HepG2 (cell line): ENCODE results near the gene CDC6. TPM values are rescaled to one million over a fixed set of nuclear protein-coding genes. Genes with fewer than 3 reads are reported as not detected.
A peak's percentile ranks its signal among the peaks of the same experiment; 100 is the strongest.

ENCODE experiments used
- ATAC-seq: fragments of 200-7000 bp; cut with Tn5 transposase; 3 replicates; pipeline ENCODE4 v1.9.1; 2020; ENCODE audit warnings: mild to moderate bottlenecking, moderate library complexity
- BruUV-seq: library from RNA; stranded (reverse); fragments of 400-500 nt; replicated peaks from 2 replicates; lab custom pipeline; 2021; lab: Mats Ljungman, UMichigan
- CTCF ChIA-PET: fragments of 300-600 bp; formaldehyde crosslinking; extraction: SDS; loops from one replicate; lab custom pipeline; 2021; ENCODE audit warnings: low total read pairs, inconsistent platforms, low intra/inter-chr PET ratio; lab: Yijun Ruan, JAX
- POLR2A ChIA-PET: fragments of 350-600 bp; sonication (Branson Sonifier 250); formaldehyde crosslinking; loops from one replicate; lab custom pipeline; 2020; ENCODE audit warnings: antibody characterized with exemption, inconsistent platforms; lab: Yijun Ruan, JAX
- DNase-seq: peaks from one replicate; pipeline ENCODE4 v3.0.0-alpha.2; 2015; ENCODE audit warnings: low spot score
- FAIRE-seq: peaks from 3 replicates; lab custom pipeline; 2011; peaks lifted over from hg19 to GRCh38; lab: Jason Lieb, UNC
- H2AFZ ChIP-seq: one replicate; pipeline ENCODE4 v1.6.1; 2011; ENCODE audit warnings: low read length, inconsistent platforms
- H3K27ac ChIP-seq: fragments of 300-600 bp; 3 replicates; pipeline ENCODE4 v1.8.0; 2011; ENCODE audit warnings: mixed run types, mild to moderate bottlenecking, mixed read lengths, low read length, inconsistent platforms; ENCODE audit not compliant: insufficient read depth; ENCODE audit errors: extremely low read length
- H3K27me3 ChIP-seq, 2 experiments: fragments of 200-600 bp in 1 of 2; 2 replicates in 1 of 2; 3 replicates in 1 of 2; pipeline versions ENCODE4 v1.6.0 to v1.8.0; 2011; ENCODE audit warnings: low read length in 2 of 2, mild to moderate bottlenecking in 2 of 2, moderate library complexity in 2 of 2, inconsistent platforms in 1 of 2; ENCODE audit not compliant: insufficient read depth in 2 of 2, control insufficient read depth in 1 of 2
- H3K36me3 ChIP-seq, 2 experiments: fragments of 200-600 bp in 1 of 2; replicated peaks in 1 of 2; 2 replicates in 1 of 2; 3 replicates in 1 of 2; pipeline versions ENCODE4 v1.5.1 to v1.8.0; 2011; ENCODE audit warnings: low read length in 2 of 2, inconsistent platforms in 1 of 2; ENCODE audit not compliant: insufficient read depth in 2 of 2, control insufficient read depth in 1 of 2
- H3K4me1 ChIP-seq: 2 replicates; pipeline ENCODE4 v1.5.1; 2012; ENCODE audit warnings: low read length, inconsistent platforms; ENCODE audit not compliant: insufficient read depth
- H3K4me2 ChIP-seq: 2 replicates; pipeline ENCODE4 v1.6.0; 2011; ENCODE audit warnings: low read depth, low read length, inconsistent platforms
- H3K4me3 ChIP-seq, 3 experiments: fragments of 200-600 bp in 1 of 3; sonication (generic), shearing (Covaris generic) in 1 of 3; replicated peaks in 1 of 3; 2 replicates each; pipeline ENCODE4 v1.5.1; 2011 to 2016; ENCODE audit warnings: low read length in 3 of 3, inconsistent platforms in 2 of 3, low read depth in 2 of 3, mild to moderate bottlenecking in 2 of 3, control low read depth in 1 of 3, mixed read lengths in 1 of 3; ENCODE audit not compliant: insufficient read depth in 1 of 3
- H3K79me2 ChIP-seq: one replicate; pipeline ENCODE4 v1.6.1; 2011; ENCODE audit warnings: low read length, inconsistent platforms; ENCODE audit not compliant: insufficient read depth
- H3K9ac ChIP-seq: 2 replicates; pipeline ENCODE4 v1.6.0; 2011; ENCODE audit warnings: mild to moderate bottlenecking, low read depth, low read length, inconsistent platforms; ENCODE audit not compliant: insufficient read depth
- H3K9me3 ChIP-seq: 2 replicates; pipeline ENCODE4 v1.5.1; 2012; ENCODE audit warnings: mild to moderate bottlenecking, low read length
- H4K20me1 ChIP-seq: 2 replicates; pipeline ENCODE4 v1.6.0; 2011; ENCODE audit warnings: inconsistent platforms, mild to moderate bottlenecking, low read length, moderate library complexity; ENCODE audit not compliant: insufficient read depth
- ARID4A ChIP-seq: sonication (generic); formaldehyde crosslinking; IDR thresholded peaks from 2 replicates; pipeline ENCODE4 v1.5.0; 2020; ENCODE audit warnings: mild to moderate bottlenecking, missing genetic modification reagents, borderline replicate concordance
- ETV5 ChIP-seq: IDR thresholded peaks from 2 replicates; pipeline ENCODE4 v1.6.1; 2018; ENCODE audit warnings: missing biosample characterization, missing genetic modification reagents, inconsistent platforms, borderline replicate concordance
- GABPA ChIP-seq, 2 experiments: IDR thresholded peaks; 2 replicates each; pipeline ENCODE4 v1.6.1; 2011 to 2016; ENCODE audit warnings: low read depth in 2 of 2, low read length in 1 of 2, missing biosample characterization in 1 of 2, missing genetic modification characterization in 1 of 2
- GABPB1 ChIP-seq: IDR thresholded peaks from 2 replicates; pipeline ENCODE4 v1.6.1; 2016; ENCODE audit warnings: mild to moderate bottlenecking, missing genetic modification reagents, moderate library complexity, missing compliant biosample characterization
- KDM5B ChIP-seq: sonication (generic); formaldehyde crosslinking; IDR thresholded peaks from 2 replicates; pipeline ENCODE4 v1.4.0; 2020; ENCODE audit warnings: missing genetic modification reagents, mild to moderate bottlenecking, borderline replicate concordance
- PATZ1 ChIP-seq: sonication (generic); formaldehyde crosslinking; IDR thresholded peaks from 2 replicates; pipeline ENCODE4 v1.4.0; 2020; ENCODE audit warnings: missing genetic modification reagents
- RARA ChIP-seq: IDR thresholded peaks from 2 replicates; pipeline ENCODE4 v1.6.1; 2016; ENCODE audit warnings: missing genetic modification reagents, missing compliant biosample characterization
- ZBTB34 ChIP-seq: sonication (generic); formaldehyde crosslinking; IDR thresholded peaks from 2 replicates; pipeline ENCODE4 v1.8.0; 2022; ENCODE audit warnings: mild to moderate bottlenecking, missing genetic modification reagents
- ZFP91 ChIP-seq: sonication (generic); formaldehyde crosslinking; IDR thresholded peaks from 2 replicates; pipeline ENCODE4 v1.9.0; 2022; ENCODE audit warnings: missing genetic modification reagents, mild to moderate bottlenecking, borderline replicate concordance
- ZNF510 ChIP-seq: sonication (generic); formaldehyde crosslinking; IDR thresholded peaks from 2 replicates; pipeline ENCODE4 v1.4.0; 2020; ENCODE audit warnings: low read depth, mild to moderate bottlenecking, missing genetic modification reagents
- ZNF652 ChIP-seq: IDR thresholded peaks from 2 replicates; pipeline ENCODE4 v1.6.1; 2016; ENCODE audit warnings: low read depth, borderline replicate concordance
- WGBS: methylation state at CpG from one replicate; pipeline ENCODE4 v1.1.6; 2017; ENCODE audit warnings: low lambda C conversion rate; 5-methylcytosine and 5-hydroxymethylcytosine counted together
- in situ Hi-C: cut with HindIII; loops from 2 replicates; pipeline ENCODE4 v1.10.0; 2017; ENCODE audit warnings: low pct_unique_long_range_greater_than_20kb; ENCODE audit not compliant: extremely low pct_ligation_motif_present
- intact Hi-C: fragments of 100-400 bp; cut with micrococcal nuclease; formaldehyde crosslinking; loops from one replicate; pipeline ENCODE4 v1.10.0; 2022; ENCODE audit not compliant: unreplicated experiment
- polyA plus RNA-seq, 8 experiments: library from polyadenylated mRNA; depleted of rRNA in 3 of 8; stranded (reverse) in 7 of 8; unstranded in 1 of 8; fragments of >200 nt; fragmentation: Illumina TruSeq in 4 of 8; extraction: Trizol in 4 of 8; gene quantifications; 2 replicates each; pipeline versions ENCODE4 v1.2.1 to v1.2.3, GENCODE V29; 2011 to 2016; ENCODE audit warnings: low read depth in 4 of 8, missing spikeins in 1 of 8, mixed read lengths in 1 of 8; ENCODE audit not compliant: insufficient read depth in 1 of 8
- total RNA-seq, 5 experiments: library from RNA; depleted of rRNA; stranded (reverse); fragments of >200 nt; fragmentation: Illumina TruSeq; extraction: Trizol; gene quantifications; 2 replicates each; pipeline ENCODE4 v1.2.3, GENCODE V29; 2016; ENCODE audit warnings: low read depth in 1 of 5

The CDC6 gene
- total and polyA plus RNA-seq, 2 of the 13 experiments (the other 11 are each of a cell fraction or from before 2014, with no cell fraction given) = 17.4 to 114 TPM

- in situ Hi-C loops (no loop called here), intact Hi-C loops (no loop called here)
- ChIA-PET POLR2A (no interaction called here), CTCF (no interaction called here)
- Histone ChIP-seq H3K9ac (no peak overlapping the region), H3K4me2 (peak overlapping the region; percentile 33; the same call in 1 of the 2 replicates), H3K9me3 (no peaks in the 10 kb centered on the region), H3K4me3 (no peak overlapping the region), H3K36me3 (peaks cover 25 to 34% of the 10 kb centered on the region in 2 experiments), H3K4me1 (peaks cover 76% of the 10 kb centered on the region), H3K27me3 (no peaks in the 10 kb centered on the region), H4K20me1 (peaks cover 10% of the 10 kb centered on the region; the same call in 1 of the 2 replicates), H3K27ac (no peak overlapping the region), H2AFZ (no peak overlapping the region), H3K79me2 (peaks cover 33% of the 10 kb centered on the region)
- FAIRE-seq (no peak), ATAC-seq (no peak), DNase-seq (no peak)
- 72% methylated on average over 8 of the region's 9 CpGs for WGBS
- TF ChIP-seq ZFP91 (peak; percentile 44; the same call in 1 of the 2 replicates), ZNF510 (CRISPR knock-in tag) (no peak), ETV5 (CRISPR knock-in tag) (peak; percentile 42; the same call in 1 of the 2 replicates), RARA (CRISPR knock-in tag) (0 out of 2 replicates have a peak, but pooled peaks have one; percentile 16), ARID4A (CRISPR knock-in tag) (0 out of 2 replicates have a peak, but pooled peaks have one; percentile 32), PATZ1 (CRISPR knock-in tag) (peak; percentile 26; the same call in 1 of the 2 replicates), ZNF652 (CRISPR knock-in tag) (peak; percentile 93), ZBTB34 (CRISPR knock-in tag) (no peak), GABPB1 (CRISPR knock-in tag) (peak; percentile 24; the same call in 1 of the 2 replicates), KDM5B (CRISPR knock-in tag) (0 out of 2 replicates have a peak, but pooled peaks have one; percentile 21), GABPA (IDR thresholded peaks at IDR 0.05; ENCODE audit: low read depth, low read length) (no peak), GABPA (CRISPR knock-in tag; IDR thresholded peaks at IDR 0.05; ENCODE audit: low read depth) (peak; percentile 76)
- no TSS peak for BruUV-seq
Observed at GRCh38 chr17:40347319-40348135, 59.8 kb downstream of the CDC6 start.
